Amygdala (tissue), 56 donors: ENCODE results near the gene FHIP2A.
A peak's percentile ranks its signal among the peaks of the same experiment; 100 is the strongest.
"Not testable (repeated sequence)": the region's sequence is repeated elsewhere in the genome, so short reads cannot be mapped to it uniquely, and the experiment has no call there.

Experiments used
- DNase-seq, 56 donors: peaks; one replicate each; lab custom pipeline; 2025; lab: John Stamatoyannopoulos, UW

The FHIP2A gene, protein sequence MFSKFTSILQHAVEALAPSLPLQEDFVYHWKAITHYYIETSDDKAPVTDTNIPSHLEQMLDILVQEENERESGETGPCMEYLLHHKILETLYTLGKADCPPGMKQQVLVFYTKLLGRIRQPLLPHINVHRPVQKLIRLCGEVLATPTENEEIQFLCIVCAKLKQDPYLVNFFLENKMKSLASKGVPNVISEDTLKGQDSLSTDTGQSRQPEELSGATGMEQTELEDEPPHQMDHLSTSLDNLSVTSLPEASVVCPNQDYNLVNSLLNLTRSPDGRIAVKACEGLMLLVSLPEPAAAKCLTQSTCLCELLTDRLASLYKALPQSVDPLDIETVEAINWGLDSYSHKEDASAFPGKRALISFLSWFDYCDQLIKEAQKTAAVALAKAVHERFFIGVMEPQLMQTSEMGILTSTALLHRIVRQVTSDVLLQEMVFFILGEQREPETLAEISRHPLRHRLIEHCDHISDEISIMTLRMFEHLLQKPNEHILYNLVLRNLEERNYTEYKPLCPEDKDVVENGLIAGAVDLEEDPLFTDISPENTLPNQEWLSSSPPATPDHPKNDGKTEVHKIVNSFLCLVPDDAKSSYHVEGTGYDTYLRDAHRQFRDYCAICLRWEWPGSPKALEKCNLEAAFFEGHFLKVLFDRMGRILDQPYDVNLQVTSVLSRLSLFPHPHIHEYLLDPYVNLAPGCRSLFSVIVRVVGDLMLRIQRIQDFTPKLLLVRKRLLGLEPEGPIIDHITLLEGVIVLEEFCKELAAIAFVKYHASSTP

DNA sequence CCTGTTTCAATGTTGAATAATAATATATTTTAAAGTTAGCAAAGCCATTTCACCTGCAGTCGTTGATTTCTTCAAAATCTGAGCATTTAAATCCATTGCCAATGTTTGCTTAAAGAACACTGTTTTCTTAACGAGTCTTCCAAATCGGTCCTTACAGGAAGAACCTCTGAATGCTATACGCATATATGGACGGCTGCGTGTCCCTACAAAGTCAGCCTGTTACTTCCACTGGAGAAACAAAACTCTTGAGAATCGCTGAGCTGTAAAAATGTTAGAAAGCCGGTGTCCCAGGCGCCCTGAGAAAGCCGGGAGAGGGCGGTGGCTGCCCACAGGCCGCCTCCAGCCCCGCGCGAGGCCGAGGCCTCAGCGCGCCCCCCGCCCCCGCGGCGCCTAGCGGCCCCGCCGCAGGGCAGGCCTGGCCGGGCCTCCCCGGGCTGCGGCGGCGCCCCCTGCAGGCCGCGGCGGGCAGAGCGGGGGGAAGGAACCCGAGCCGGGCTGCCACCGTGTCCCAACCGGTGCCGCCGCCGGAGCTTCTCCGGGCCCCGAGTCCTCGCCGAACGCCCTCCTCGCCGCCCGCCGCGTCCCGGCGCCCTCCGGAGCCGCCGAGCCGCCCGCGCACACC, at the start of gene FHIP2A:
Gene FHIP2A (plus strand): TSS at position 488 of the 622 bp plus-strand sequence. CDS start 299 bp downstream, outside the sequence.
- DNase-seq = peak in 44 of 56 donors; percentile 14 to 82 (median 44)

DNA sequence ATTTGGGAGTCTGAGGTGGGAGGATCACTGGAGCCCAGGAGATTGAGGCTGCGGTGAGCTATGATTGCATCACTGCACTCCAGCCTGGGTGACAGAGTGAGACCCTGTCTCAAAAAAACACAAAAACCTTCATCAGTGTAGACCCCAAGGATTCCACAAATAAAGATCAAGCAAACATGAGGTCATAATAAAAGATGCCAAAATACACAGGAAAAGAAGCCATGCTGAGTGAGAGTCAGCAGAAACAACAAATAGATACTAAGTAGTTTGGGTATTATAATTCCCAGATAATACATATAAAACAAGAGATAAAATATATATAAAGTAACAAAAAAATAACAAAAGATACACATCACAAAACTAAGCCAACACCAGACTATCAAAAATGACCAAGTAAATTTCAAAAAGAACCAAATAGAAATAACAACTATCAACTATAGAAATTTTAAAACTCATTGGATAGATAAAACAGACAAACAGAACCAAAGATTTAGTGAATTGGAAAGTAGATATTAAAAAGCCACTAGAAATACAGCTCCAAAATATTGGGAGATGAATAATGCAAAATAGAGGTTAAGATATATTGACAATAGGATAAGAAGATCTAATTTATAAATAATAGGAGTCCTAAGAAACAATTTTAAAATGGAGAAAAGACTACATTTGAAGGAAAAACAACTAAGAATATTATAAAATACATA, 48.9 kb upstream of the FHIP2A start:
- DNase-seq = no peak

DNA sequence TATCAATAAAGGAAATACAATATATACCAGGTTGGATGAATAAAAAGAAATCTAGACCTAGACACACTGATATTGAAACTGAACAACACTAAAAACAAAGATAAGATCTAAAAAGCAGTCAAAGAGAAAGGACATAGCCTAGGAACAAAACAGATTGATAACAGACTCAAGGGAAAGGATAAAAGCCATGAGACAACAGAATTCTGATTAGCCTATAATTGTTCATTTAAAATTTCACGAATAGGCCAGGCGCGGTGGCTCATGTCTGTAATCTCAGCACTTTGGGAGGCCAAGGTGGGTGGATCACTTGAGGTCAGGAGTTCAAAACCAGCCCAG, 48.4 kb upstream of the FHIP2A start:
- DNase-seq = no peak

DNA sequence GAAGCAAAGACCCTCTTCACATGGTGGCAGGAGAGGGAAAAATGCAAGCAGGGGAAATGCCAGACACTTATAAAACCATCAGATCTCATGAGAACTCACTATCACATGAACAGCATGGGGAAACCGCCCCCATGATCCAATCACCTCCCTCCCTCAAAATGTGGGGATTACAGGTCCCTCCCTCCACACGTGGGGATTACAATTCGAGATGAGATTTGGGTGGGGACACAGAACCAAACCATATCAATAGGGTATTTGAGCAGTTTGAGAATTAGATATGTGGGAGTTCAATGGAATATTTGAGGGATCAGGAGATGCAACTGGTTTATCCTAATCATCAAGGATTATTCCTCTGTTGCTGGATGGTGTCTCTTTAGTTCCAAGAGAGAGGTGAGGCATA, 46.5 kb upstream of the FHIP2A start:
- not testable (repeated sequence) for DNase-seq

DNA sequence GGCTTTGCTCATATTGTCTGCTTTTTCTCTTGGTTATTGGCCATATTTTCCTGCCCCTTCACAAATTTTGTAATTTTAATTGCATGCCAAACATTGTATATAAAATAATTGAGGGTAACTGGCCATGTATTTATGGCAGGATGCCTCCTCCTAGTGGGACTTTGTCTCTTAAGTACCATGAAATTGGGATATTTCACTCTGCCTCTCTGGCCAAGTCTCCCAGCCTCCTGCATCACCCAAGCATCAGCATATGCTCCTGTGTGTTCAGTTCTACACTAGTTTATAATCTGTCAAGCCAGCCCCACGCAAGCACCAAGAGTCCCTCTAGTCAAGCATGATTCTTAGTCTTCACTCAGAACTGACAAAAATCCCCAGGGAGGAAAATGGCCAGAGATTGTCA, 44.2 kb upstream of the FHIP2A start:
- no peak for DNase-seq

DNA sequence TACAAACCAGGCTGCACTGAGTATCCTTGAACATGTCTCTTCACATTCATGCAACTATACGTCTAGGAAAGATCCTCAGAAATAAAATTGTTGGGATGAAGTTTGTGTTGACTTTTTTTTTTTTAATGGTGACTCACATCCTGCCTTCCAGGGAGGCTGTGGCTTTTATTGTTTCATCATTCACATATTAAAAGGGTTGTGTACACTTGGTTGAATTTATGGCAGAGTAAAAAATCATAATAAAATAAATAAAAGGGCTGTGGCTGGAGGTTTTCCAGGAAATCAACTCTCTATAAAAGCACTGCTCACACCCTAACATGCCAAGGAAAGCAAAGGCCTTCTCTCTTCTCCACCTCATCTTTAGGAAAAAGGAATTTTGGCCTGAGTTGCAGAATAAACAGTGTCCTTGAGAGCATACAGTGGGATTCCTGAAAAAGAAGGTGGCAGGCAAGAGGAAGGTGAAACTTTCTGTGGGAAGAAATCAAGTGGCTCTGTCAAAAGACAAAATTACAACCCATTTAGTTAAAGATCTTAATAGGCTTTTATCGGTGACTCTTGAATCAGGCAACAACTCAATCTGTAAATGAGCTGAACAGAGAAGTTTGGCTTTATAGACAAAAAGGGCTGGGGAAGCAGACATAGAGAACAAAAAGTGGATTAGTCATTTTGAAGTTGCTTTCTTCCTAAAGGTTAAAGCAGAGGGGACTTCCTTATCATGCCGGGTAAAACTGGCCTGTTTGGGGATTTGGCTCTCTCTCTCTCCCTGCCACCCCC, 41.6 kb upstream of the FHIP2A start:
- DNase-seq = no peak

DNA sequence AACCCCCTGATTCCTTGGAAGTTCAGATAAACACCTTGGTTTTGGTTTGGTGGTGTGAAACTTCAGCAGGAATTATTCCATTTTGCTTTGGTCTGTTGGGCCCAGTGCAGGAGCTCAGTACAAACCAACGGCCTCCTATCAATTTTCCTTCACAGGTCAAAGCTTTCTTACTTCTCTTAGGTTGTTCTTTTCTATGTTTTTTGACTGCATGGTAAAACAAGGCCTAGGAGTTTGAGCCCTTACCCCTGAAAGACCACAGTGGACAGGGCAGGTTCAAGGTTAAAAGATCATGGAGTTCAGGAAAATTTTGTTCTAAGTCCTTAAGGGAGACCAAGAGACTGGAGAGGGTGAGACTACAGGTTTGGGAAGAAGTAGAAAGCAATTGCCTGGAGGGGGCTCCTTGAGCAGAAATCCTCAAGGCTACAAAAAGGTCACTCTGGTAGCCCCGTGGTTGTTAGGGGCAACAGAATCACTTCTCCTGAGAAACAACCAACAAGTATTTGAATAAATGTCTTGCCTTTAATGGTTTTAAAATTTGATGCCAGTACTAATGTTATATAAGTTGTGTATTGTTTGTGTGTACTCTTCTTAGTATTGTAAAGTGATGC, 40.9 kb upstream of the FHIP2A start:
- no peak for DNase-seq

DNA sequence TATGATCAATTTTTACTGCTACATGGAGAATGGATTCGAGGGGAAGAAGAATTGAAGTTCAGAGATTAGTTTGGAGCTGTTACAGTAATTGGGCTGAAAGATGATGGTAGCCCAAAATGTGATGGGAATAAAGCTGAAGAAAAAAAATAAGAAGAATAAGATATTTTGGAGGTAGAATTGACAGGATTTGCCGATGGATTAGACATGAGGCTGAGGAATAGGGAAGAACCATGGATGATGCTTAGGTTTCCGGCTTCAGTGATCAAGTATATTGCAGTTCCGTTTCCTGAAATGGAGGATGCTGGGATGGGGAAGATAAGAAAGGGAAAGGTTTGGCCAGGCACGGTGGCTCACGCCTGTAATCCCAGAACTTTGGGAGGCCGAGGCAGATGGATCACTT, 38.9 kb upstream of the FHIP2A start:
- DNase-seq = no peak

DNA sequence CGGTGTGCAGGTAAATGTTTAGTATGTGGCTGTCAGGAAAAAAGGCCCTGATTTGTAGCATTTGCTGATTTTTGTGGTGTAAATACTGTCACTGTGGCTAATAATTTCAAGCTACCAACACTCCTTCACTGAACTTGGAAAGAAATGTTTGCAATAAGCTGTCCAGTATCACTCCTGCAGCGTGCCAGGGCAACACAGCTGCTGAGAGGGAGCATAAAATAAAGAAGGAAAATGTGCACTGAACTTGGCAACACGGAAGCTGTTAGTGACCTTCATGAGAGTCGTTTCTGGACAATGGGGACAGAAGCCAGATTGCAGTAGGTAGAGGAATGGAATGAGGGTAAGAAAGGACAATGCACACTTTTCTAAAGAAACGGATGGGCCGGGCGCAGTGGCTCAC, 37.9 kb upstream of the FHIP2A start:
- DNase-seq = no peak

DNA sequence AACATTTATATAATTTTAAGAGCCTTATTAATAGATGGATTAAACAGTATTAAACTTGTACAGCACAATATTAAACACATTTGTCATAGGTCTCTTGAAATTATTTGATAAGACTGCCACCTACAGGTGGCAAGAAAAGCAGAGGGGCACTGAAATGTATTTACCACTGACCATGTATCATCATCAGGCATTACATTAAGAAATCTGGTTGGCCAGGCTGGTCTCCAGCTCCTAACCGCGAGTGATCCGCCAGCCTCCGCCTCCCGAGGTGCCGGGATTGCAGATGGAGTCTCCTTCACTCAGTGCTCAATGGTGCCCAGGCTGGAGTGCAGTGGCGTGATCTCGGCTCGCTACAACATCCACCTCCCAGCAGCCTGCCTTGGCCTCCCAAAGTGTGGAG, 35.1 kb upstream of the FHIP2A start:
- DNase-seq = peak in 1 of 56 donors; percentile 3

DNA sequence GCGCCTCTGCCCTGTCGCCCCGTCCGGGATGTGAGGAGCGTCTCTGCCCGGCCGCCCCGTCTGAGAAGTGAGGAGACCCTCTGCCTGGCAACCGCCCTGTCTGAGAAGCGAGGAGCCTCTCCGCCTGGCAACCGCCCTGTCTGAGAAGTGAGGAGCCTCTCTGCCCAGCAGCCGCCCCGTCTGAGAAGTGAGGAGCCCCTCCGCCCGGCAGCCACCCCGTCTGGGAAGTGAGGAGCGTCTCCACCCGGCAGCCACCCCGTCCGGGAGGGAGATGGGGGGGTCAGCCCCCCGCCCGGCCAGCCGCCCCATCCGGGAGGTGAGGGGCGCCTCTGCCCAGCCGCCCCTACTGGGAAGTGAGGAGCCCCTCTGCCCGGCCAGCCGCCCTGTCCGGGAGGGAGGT, 34.4 kb upstream of the FHIP2A start:
- DNase-seq = not testable (repeated sequence)

DNA sequence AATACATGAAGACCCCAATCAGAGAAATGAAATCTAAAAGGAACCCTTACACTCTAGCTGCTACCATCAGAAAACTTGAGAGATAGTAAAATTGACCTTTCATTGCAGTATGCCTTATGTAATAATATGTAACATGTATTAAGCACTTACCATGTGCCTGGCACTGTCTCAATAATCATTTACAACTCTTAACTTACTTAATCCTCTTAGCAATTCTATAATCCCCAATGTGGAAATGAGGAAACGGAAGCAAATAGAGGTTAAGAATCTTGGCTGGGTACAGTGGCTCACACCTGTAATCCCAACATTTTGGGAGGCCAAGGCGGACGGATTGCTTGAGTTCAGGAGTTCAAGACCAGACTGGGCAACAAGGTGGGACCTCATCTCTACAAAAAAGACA, 29.8 kb upstream of the FHIP2A start:
- no peak for DNase-seq

DNA sequence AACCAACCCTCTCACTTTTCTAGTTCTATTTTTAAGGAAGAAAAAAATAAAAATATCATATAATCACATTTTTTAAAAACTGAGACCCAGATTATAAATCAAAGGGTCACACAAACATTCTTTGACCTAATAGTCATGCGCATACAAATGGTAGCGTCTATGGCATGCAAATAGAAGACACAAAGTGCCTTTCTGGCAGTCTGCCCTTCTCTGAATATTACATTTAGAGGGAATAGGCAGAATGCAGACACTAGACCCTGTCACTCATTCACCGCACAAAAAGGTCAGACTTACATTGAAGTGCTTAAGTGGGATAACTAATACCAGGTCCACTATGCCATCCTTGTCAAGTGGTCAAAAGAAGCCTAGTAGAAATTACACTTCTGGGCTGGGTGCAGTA, 26.5 kb upstream of the FHIP2A start:
- no peak for DNase-seq

DNA sequence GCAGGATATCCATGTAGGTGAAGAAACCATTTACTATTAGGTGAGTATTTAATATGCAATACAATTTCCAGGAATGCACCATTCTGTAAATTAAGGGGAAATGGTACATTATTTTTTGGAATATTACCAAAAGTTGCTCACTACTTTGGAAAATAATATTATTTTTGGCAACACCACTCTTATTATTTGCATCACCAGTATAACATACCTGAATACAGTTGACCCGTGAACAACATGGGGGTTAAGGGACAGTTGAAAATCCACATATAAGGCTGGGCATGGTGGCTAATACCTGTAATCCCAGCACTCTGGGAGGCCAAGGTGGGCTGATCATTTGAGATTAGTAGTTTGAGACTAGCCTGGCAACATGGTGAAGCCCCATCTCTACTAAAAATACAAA, 21.2 kb upstream of the FHIP2A start:
- no peak for DNase-seq

DNA sequence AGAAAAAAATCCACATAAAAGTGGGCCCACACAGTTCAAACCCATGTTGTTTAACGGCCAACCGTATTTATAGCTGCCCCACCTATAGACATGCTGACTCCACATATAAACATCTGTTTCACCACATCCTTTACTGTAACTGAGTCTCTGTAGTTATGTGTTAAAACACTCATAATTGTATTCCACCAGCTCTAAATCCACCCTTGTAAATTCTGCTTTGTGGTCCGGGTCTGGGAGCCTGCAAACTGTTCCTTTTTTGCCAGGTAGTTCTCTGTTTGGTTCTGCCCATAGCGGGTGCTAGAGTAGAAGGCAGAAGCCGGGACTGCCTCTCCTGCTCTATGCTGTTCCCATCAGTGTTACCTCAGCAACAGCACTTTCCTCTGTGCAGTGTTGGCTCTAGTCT, 20.2 kb upstream of the FHIP2A start:
- no peak for DNase-seq

DNA sequence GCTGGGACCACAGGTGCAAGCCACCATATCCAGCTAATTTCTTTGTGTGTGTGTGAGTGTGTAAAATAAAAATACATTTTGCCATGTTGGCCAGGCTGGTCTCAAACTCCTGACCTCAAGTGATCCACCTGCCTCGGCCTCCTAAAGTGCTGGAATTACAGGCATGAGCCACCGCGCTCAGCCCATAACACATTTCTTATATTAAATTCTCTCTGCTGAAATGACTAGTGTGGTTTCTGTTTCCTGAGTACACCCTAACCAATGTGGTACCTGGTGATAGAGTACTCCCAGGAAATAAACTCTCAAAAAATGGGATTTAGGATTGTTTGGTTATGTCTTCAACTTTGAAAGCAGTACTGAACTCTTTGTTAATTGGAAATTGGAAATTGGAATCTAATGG, 19.4 kb upstream of the FHIP2A start:
- no peak for DNase-seq

DNA sequence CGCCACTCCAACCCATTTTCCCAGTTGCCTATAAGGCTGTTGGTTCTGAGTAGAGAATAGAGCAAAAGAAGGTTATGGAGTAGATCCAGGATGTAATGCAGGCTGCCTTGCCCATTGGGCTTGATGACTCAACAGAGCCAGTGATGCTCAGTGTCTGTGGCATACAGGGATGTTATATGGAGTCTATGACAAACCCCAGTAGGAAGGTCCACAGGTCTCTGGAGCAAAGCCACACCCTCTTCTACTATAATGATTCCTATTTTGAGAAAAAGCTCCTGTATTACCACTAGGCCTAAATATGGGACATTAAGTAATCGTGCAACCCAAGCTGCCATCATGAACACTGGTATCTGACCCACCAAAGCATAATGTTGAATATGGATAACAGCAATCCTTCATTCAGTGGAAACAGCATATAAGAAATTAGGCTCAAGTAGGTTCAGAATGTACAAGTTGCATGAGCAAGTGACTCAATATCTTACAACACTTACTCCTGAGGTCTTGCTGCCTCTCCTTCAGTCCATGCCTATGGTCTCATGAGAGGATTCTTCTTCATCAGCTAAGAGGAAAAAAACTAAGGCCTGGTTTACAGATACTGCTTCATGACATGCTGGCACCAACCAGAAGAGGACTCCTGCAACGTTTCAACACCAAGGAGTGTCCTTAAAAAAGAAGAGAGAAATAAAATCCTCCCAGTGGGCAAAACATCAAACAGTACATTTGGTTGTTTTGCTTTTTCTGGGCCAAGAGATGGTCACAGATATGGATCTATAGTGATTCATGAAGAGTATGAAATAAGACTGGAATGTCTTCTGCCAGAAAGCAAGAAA, 14.8 kb upstream of the FHIP2A start:
- no peak for DNase-seq

DNA sequence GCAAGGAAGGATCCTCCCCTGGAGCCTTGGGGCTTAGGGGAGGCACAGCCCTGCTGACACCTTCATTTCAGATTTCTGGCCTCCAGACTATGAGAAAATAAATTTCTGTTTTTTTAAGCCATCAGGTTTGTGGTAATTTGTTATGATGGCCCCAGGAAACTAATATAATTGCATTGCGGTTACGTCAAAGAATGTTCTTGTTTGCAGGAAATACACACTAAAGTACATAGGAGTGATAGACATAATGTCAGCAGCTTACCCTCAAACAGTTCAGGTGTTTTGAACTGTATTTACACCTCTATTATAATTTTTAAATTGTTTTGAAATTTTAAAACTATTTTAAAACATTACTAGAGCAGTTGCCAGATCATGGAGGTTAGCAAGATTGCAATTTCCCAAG, 12.6 kb upstream of the FHIP2A start:
- DNase-seq = no peak

DNA sequence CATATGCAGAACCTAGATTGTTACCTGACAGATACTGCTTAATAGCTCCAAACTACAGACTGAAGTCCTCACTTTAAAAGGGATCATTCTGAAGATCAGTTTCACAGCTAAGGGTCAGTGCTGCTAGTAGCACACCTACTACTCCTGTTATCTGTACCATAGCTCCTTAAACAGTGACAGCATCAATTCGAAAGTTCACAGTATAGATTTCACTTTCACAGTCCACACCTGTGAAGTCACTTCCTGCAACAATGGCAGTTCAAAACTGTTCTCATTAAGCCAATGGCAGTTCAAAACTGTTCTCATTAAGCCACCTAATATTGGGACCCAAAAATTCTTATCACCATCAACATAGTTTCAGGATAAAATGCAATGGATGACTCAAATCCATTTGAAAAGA, 10.7 kb upstream of the FHIP2A start:
- no peak for DNase-seq
